ENCODE data around the gene IHH.

The IHH gene

DNA sequence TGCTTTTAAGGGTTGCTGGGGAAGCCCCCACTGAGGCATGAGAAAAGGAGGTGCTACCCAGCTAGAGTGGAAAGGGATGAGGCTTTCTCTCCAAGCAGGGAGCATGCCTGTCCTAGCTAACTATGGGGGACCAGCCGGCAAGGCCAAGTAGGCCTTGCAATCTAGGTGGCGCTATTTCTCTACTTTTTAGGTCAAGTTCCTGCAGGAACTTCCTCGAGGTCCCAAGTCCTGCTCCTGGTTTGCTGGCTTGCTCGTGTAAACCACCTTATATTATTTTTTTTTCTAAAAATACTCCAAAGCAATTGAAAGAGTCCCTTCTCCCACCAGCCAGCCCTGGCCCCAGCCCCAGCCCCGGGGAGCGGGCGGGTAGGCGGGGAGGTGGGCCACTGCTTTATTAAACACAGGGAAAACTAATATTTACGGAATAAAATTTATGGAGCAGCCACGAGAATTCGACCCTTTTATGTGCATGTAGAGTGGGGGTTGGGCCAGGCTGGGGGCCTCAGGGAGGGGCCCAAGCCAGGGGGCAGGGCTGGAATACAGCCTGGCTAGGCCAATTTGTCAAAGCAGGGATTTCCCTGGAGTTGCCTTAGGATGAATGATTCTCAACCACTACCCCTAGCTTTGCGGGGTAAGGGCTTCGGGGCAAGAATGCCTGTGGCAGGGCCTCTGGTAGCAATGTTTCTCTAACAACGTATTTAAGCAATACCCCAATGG, 12.8 kb upstream of the IHH start:
- DNase-seq: peak; percentile 50

DNA sequence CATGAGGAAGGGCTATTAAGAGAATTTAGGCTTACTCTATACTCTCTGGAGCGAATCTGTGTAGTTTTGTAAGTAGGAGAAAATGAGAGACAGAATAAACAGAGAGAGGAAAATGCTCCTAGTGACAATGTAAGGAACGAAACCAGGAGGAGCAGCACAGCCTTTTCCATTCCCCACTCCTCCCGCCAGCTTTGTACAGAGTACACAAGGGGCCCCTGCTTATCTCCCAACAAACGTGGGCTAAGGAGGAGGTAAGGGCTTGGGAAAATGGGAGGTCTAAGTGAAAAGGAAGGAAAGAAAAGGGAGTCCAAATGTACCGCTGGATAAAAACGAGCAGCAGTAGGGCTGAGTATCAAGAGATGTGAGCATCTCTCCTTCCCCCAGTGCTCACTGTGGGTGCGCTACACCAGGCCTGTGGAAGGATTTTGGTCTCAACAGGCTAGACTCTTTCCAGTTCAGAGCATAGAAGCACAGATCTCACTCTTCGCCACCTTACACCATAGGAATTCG, 12.1 kb upstream of the IHH start:
- DNase-seq: no peak

DNA sequence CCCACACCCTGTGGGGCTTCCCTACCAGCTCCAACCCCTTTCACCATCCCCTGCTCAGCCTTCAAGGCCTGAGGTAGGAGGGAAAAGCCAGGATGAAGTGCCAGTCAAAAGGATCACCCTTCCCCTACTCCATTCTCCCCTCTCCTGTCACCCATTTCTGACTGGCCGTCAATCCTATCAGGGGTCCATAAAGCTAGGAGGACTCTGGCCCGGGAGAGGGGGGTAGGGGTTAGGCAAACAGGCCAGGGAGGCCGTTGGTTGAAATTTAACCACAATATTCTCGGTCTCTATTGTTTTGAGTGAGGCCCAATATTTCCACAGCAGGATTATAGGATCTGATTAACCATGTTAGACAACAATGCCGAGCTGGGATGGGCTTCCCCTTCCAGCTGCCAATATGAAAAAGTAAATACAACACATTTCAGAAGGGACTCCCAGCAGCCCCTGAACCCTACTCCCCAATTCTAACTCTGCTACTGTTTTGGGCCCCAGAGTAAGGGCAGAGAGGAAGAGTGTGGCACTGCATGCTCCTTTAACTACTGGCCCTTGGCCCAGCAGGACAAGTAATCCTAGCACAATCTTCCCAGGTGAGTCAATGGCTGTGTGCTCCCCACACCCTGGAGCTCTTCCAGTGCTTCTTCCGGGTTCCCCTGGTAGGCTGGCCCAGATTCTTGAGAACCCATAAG, 10.6 kb upstream of the IHH start:
- DNase-seq: no peak

DNA sequence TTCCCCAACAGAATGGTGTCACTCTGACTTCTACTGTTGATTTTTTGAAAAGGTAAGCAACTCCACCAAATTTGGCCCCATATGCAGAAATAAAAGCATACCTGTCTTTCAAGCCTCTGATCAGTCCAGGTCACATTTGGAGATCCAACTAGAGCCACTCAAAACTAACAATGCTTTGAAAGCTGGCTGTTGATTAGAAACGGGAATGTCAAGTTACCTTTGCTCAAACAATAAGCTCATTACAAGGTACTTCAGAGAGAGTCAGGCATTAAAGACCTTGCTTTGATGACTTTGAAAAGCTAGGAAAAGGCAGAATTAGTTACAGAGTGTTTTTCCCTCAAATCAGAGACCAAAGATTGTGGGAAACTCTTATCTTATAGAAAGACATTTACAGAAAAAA, 4.8 kb upstream of the IHH start:
- no peak for DNase-seq

DNA sequence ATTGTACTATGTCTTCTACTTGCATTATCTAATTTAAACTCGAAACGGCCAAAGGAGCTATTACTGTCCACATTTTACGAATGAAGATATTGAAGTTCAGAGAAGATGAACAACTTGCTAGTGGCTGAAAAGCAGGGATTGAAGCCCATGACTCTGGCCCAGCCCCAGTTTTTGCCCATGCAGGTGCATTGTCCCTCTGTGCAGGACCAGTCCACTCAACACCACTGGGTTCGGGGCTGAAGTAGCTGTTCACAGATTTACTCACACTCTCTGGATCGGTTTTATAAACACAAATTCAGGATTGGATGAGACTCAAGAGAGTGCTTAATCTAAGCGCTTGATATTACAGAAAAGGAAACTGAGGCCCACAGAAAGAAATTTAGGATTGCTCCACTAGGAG, 1.4 kb upstream of the IHH start:
- DNase-seq: no peak

DNA sequence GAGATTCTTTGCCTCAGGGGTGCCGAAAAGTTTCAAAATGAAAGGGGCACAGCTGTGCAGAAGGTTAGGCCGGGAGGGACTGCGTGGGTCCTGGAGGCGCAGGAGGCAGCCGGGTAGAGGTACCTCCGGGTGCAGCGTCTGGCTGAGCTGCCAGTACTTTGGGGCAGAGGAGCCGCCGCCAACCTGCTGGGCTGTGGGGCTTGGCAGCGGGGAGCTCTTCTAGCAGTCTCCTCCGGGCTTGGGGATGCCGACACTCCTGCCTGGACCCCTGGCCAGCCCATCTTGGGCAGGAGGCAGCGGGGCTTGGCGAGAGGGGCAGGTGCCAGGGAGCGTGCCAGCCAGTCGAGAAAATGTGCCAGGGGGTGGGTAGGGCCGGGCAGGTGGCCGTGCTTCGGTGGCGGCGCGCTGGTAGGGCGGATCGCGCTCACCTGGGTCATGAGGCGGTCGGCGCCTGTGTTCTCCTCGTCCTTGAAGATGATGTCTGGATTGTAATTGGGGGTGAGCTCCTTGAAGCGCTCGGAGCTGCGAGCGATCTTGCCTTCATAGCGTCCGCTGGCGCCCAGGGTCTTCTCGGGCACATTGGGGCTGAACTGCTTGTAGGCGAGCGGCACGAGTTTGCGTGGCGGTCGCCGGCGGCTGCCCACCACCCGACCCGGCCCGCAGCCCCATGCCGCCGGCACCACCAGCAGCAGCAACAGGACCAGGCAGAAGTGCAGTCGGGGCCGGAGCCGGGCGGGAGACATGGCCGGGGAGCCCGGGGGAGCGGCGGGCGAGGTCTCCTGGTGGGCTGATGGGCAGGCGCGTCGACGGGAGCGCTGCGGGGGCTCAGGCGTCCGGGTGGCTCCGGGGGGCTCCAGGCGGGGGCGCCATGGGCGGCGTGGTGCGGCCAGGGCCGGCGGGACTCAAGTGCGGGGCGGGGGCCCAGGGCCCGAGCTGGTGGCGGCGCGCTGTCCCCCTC, 717 bp downstream of the IHH start:
- DNase-seq: no peak

DNA sequence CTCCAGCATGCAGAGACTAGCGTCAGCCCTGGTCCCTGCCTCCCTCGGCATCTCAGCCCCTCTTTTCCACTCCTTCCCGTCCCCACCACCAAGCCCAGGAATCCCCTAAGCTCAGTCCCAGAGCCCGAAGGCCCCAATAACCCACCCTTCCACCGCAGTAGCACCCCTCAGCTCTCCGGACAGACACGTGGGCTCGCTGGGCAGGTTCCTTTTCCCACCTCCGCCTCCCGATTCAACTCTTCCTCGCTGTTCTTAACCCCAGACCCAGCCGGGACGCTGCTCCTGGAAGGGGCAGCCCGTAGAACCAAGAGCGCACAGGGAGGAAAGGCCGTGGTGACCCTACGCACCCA, 1.4 kb downstream of the IHH start:
- no peak for DNase-seq

DNA sequence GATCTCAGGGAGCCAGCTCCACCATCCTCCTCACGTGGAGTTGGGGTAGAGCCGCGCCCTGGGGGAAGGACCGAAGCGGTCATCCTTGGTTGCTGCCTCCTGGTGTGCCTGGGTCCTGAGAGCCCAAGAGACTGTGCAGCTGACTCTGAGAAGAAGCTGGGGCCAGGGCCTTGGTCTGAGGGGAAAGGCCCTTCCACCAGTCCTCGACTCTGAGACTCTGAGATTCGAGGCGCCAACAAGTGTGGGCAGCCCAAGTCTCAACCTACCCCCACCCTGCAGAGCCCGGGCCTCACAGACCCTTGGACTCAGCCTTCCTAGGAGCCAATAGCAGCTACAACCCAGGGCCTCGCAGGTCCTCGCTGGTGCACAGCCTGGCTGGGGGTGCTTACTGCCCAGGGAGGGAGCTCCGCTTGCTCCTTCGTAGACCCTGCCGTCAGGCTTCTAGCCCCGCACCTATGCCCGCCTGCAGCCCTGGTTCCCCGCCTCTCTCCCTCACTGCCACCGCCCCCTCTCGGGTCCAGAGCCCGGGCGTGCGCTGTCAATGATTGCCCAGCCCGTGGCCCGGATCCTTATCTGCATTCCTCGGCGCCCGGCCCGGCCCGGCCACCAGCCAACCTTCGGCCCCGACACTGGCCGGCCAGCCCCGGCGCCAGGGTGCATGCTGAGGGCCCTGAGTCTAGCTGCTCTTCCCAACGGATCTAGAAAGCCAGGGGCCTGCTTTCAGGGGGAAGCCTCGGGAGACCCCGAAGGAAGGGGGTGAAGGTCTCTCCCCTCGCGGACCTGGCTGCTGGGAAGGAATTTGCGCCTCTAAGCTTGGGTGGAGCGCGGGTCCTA, 2.0 kb downstream of the IHH start:
- no peak for DNase-seq

DNA sequence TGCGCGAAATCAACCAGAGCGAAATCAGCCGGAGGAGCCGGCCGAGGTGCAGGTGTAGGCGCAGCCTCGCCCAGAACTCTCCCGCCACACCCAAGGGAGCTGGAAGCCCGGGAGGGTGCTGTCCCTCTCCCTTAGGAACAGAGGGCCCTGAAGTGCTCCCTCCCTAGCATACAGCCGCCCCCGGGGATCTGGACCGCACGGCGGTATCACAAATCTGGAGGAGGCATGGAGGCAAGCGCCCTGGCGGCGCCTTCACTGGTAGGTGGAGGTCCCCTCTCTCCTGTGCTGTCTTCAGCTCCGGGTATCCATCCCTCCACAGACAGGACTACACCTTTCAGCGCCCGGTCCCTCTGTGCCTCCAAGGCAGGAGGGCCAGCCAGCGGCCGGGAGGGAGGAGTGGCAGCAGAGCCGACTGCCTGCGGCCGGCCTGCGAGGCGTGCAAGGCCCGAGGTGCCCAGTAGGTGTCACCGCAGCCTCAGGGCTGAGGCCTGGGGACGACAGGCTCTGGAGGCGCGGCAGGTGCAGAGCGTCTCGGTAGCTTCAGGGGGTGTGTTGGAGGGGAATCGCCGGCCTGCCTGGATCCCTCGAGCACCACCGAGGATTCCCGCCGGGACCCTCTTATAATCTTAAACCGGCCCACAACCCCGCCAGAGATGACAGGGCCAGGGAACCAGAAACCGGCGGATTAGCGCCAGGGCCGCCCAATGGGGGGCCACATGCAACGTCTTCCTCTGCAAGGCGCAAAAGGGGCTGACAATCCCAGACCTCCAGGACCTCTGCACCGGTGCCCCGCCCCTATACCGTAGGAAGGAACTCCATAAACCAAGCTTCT, 2.8 kb downstream of the IHH start:
- DNase-seq: peak; percentile 80

DNA sequence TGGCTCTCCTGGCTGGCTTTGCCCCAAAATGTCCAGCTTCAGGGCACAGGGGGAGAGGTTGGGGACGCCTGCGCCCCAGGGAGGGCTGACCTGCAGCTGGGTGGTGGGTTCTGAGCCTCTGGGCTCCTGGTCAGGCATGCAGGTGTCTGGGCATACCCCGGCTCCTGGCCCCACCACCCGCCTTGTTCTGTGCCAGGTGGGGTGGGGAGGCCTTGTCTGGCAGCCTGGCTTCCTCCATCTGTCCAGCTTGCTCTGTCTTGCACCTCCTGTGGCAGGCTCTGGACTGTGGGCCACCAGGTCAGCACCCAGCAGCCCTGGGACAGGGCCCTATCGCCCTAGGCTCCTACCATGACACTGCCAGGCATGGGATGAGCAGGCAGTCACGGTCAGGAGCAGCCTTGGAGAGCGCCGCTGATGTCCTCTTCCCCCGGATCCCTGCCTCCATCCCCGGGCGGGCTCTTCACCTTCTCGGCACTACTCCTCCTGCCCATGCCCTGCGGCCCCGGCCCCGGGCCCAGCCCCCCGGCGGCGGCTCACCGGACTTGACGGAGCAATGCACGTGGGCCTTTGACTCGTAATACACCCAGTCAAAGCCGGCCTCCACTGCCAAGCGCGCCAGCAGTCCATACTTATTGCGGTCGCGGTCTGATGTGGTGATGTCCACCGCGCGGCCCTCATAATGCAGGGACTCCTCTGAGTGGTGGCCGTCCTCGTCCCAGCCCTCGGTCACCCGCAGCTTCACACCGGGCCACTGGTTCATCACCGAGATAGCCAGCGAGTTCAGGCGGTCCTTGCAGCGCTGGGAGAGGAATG, 3.6 kb downstream of the IHH start:
- DNase-seq: no peak

DNA sequence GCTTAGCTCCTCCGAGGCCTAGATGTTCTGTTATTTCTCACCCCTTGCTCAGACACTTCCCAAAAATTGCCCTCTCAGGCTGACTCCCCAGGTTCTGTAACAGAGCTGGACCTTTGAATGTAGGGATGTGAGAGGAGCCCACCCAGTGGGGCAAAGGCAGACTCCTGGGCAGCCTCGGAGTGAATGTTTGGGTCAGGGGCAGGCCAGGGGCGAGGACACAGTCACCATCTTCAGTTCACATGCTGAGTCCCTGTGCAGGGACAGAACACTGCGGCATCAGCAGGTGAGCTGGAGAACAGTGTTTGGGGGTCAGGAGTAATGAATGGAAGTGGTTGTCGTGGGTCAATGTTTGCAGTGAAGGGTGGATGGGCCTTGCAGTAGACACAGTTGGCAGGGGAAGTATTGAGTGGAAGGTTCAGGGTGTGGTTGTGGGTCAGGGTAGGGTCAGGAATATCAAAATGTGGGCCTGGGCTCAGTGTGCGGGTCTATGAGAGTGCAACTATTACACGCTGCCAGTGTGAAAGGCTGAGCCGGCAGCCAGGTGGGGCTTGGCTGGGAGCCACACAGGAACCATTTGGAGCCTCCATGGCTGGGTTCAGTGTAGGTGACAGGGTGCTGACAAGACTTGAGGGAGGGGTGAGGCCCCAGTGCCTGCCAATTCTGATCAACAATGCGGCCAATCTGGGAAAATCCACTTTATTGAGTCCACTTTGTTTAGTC, 4.4 kb downstream of the IHH start:
- DNase-seq: no peak

DNA sequence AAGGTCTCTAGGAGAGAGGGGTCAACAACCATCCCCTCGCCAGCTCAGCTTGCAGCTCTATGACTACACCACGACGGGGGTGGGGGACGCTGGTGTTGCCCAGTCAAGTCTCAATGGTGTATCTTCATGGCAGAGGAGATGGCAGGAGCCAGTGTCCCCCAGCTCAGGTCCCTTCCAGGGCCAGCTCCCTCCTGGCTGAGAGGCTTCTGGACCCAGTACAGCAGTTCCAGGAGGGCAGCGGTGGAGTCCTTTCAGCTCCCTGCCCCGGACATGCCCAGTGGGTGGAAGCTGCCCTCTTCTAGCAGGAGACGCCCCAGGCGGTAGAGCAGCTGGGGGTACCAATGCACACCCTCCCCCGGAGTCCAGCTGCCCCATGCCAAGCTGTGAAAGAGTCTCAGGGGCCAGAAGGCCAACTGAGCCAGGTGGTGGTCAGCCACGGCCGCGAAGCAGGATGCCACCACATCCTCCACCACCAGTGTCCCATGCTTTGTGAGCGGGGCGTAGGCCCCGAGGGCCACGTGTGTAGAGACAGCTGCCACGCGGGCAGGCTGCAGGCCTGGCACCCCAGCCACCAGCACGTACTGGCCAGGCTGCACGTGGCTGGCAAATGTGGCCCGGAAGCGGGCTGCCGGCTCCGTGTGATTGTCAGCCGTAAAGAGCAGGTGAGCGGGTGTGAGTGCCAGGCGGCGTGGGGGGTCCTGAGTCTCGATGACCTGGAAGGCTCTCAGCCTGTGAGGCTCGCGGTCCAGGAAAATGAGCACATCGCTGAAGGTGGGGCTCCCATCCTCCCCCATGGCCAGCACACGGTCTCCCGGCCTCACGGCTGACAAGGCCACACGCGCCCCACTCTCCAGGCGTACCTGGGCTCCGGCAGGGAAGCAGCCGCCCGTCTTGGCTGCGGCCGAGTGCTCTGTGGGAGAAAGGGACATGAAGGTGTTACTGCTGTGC, 5.5 kb downstream of the IHH start:
- no peak for DNase-seq

DNA sequence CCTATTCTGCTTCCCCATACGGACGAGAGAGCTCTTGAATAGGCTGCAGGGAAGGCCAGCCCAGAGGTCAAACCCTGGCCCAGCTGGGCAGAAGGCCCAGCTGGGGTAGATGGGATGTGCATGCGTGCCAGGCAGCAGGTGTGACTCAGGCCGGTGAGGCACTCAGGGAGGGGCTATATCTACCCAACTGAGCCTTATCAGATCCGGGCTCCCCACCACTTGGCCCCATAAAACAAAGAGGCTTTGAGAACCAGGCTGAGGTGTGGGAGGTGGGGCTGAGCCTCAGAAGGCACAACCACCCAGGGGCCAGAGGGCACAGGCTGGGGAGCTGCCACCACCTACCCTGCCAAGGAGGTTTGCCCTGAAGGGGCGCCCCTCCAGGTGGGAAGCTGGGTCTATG, 11.4 kb downstream of the IHH start:
- DNase-seq: no peak

DNA sequence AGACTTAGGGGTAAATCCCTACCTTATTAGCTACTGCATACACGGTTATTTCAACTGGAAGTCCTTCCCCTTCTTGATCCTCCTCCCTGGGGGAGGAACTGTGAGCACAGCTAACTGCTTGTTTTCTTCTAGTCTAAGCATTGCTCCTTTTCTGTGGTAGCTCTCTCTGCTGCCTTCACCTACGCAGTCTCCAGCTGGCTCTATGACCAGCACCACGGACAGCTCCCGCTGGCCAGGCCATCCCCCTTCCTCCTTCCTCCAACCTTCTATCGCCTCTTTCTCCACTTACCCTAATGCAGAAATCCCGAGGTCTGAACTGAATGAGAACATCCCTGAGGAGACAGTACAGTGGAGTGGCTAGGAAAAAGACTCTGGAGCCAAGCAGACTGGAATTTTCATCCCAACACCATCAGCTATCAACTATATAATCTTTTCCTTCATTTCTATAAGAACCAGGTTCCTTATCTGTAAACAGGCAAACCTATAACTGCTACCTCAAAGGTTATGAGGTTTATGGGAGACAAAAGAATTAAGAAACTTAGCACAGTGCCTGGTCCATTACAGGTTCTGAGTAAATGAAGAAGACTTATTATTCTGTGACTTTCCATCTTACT, 14.7 kb downstream of the IHH start:
- DNase-seq: peak; percentile 62

DNA sequence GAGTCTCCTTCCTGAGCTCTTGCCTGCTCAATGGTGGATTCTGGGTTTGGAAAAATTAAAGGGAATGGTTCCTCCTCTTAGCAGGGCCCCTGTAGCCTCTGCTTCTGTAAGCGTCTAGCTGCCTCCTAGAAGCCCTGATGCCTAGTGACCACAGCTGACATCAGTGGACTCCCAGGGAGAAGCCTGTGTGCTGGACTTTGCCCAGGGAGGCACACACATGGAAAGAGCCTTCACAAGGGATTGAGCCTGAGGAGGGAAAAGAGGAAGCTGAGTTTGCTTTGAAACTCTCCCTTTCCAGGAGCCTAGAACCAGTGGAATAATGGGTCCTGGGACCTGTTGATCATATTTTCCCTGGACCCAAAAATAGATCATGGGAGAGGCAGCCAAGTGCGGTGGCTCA, 18.0 kb downstream of the IHH start:
- no peak for DNase-seq

DNA sequence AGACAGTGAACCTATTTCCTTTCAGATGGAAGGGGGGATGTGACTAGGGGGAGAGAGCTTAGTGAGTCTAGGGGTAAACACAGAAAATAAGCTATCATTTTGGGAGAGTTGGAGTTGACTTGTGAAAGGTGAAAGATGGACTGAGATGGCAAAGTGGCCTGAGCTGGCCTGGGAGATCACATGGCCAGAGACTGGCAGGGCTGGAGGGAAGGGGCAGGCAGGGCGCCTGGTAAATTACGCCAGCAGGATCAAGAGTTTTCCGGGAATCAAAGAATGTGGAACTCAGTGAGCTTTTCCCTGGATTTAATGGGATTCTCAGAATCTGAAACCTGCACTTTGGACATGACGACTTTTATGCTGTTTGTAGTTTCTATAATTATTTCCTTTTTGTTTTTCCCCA, 18.6 kb downstream of the IHH start:
- no peak for DNase-seq

DNA sequence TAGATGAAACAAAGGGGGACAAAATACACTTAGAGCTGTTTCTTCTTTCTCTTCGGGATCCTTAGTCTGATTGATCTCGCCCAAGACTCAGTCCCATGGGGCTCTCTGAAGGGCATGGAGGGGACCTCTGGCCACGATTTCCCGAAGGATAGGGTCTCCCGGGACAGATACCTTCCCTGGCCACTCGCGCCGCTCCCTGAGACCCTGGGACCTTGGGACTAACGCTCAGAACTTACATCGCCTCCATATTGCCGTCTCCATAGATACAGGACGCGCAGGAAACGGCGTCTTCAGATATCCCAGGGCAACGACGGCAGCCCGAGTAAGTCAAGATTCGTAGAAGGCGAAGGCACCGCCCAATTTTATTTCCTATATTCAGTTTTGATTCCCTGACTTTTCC, 19.5 kb downstream of the IHH start, which contains the start of gene CFAP65:
CFAP65 (minus strand) TSS at position 265 of the 400 bp plus-strand sequence. CDS start 2,468 bp downstream, outside the sequence.
- no peak for DNase-seq

DNA sequence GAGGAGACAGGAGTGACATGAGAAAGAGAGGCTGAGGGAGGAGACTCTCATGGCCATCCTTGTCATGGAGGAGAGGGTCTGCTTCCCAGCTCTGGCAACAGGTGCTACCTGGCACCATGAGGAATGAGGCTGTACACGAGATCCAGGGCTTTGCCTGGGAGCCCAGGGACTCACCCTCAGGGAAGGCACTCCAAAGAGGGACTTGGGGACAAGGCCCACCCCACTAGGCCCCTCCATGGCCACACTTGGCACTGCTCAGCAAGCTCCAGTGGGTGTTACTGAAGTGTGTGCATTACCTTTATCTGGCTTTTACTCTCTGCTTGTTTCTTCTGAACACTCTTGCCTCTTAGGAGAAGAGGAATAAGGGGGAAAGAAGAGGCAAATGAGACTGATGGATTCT, 22.1 kb downstream of the IHH start:
- DNase-seq: no peak
